ENCODE data around the gene ESR2. TPM values are rescaled to one million over a fixed set of nuclear protein-coding genes. Genes with fewer than 3 reads are reported as not detected.
A peak's percentile ranks its signal among the peaks of the same experiment; 100 is the strongest.
"Not testable (repeated sequence)": the region's sequence is repeated elsewhere in the genome, so short reads cannot be mapped to it uniquely, and the experiment has no call there.

The ESR2 gene
- total and polyA plus RNA-seq, 12 donors: 0.12 to 1.6 (median 0.73) TPM

- H3K27ac ChIP-seq: no peak overlapping the region
- TF ChIP-seq CTCF (IDR thresholded peaks at IDR 0.05): no peak
- no peaks in the 10 kb centered on the region for H3K9me3 ChIP-seq
- 36 to 51% methylated on average over 1 of the region's 1 CpG for WGBS, 2 donors
- H3K36me3 ChIP-seq: no peaks in the 10 kb centered on the region
- H3K4me1 ChIP-seq: no peaks in the 10 kb centered on the region
- DNase-seq: no peak
- no peak for ATAC-seq
- H3K27me3 ChIP-seq: no peaks in the 10 kb centered on the region
- intact Hi-C loops (cut with DNase I): no loop called here
- H3K4me3 ChIP-seq: no peak overlapping the region
These were observed 30.3 kb upstream of the ESR2 start for GRCh38 chr14:64324461-64324860.

- H3K36me3 ChIP-seq; DNase-seq; H3K27me3 ChIP-seq; ATAC-seq; H3K27ac ChIP-seq; intact Hi-C loops (cut with DNase I); H3K4me1 ChIP-seq; H3K9me3 ChIP-seq; H3K4me3 ChIP-seq: not testable (repeated sequence)
- 80 to 85% methylated on average over 5 of the region's 5 CpGs for WGBS, 2 donors
These were observed 26.2 kb upstream of the ESR2 start for GRCh38 chr14:64320362-64320761.

- H3K27me3 ChIP-seq; intact Hi-C loops (cut with DNase I); DNase-seq; H3K27ac ChIP-seq; H3K4me1 ChIP-seq; H3K36me3 ChIP-seq; ATAC-seq; H3K4me3 ChIP-seq: not testable (repeated sequence)
- H3K9me3 ChIP-seq: peaks cover 0 to 12% (median 6%) of the 10 kb centered on the region in 11 donors
- 88 to 89% methylated on average over 1 of the region's 1 CpG for WGBS, 2 donors
These were observed 24.5 kb upstream of the ESR2 start for GRCh38 chr14:64318695-64319094.

GRCh38 chr14:64303471-64303917, 9.3 kb upstream of the ESR2 start:
- peak; percentile 68 to 88 (median 77) for TF ChIP-seq CTCF (IDR thresholded peaks at IDR 0.05)
- no peak overlapping the region for H3K27ac ChIP-seq
- intact Hi-C loops (cut with DNase I): loop anchor here in 7 of 10 donors (5.0 to 10.0 kb wide), 7 partner anchors 166 to 509 kb away; no protein-coding TSS in a partner anchor
- 23 to 27% methylated on average over 4 of the region's 4 CpGs for WGBS, 2 donors
- H3K27me3 ChIP-seq: no peaks in the 10 kb centered on the region
- no peak overlapping the region for H3K4me3 ChIP-seq
- H3K9me3 ChIP-seq: no peaks in the 10 kb centered on the region
- H3K4me1 ChIP-seq: no peaks in the 10 kb centered on the region
- H3K36me3 ChIP-seq: no peaks in the 10 kb centered on the region
- no peak for DNase-seq
- ATAC-seq: peak in 6 of 8 donors; percentile 11 to 61 (median 51)

- TF ChIP-seq CTCF (IDR thresholded peaks at IDR 0.05): no peak
- H3K4me1 ChIP-seq: peaks cover 0 to 17% (median 10%) of the 10 kb centered on the region in 9 donors
- no peaks in the 10 kb centered on the region for H3K36me3 ChIP-seq
- H3K27me3 ChIP-seq: peaks cover 0 to 24% (median 13%) of the 10 kb centered on the region in 7 donors
- no peak overlapping the region for H3K27ac ChIP-seq
- DNase-seq (no peak), ATAC-seq (no peak)
- 83 to 97% methylated on average over 1 of the region's 1 CpG for WGBS, 2 donors
- no peak overlapping the region for H3K4me3 ChIP-seq
- H3K9me3 ChIP-seq: no peaks in the 10 kb centered on the region
- intact Hi-C loops (cut with DNase I): loop anchor here (5.0 to 10.0 kb wide), 9 partner anchors 134 to 494 kb away; no protein-coding TSS in a partner anchor
These were observed 4.6 kb upstream of the ESR2 start for GRCh38 chr14:64298773-64299172.
